Left lobe of liver (tissue), 2 donors: Measurements from ENCODE around the gene ARNT2. TPM values are rescaled to one million over a fixed set of nuclear protein-coding genes. Genes with fewer than 3 reads are reported as not detected.

ENCODE experiments used
- ATAC-seq: fragments of 200-7000 bp; cut with Tn5 transposase; one replicate; pipeline ENCODE4 v1.9.1; 2020; ENCODE audit warnings: mild to moderate bottlenecking, moderate library complexity
- DNase-seq: peaks from one replicate; pipeline ENCODE4 v3.0.0-alpha.2; 2020; ENCODE audit warnings: low spot score
- total RNA-seq: library from RNA; stranded (reverse); gene quantifications from one replicate; pipeline ENCODE4 v1.2.1, GENCODE V29; 2021
- donor health status: DM: no; HTN: no; CAD: no; lungs with moderate emphysema.
- donor health status: DM: no; HTN: yes; CAD: no.

Gene ARNT2
- total RNA-seq, 1 donor from 2014 or later: 0.45 TPM

DNA sequence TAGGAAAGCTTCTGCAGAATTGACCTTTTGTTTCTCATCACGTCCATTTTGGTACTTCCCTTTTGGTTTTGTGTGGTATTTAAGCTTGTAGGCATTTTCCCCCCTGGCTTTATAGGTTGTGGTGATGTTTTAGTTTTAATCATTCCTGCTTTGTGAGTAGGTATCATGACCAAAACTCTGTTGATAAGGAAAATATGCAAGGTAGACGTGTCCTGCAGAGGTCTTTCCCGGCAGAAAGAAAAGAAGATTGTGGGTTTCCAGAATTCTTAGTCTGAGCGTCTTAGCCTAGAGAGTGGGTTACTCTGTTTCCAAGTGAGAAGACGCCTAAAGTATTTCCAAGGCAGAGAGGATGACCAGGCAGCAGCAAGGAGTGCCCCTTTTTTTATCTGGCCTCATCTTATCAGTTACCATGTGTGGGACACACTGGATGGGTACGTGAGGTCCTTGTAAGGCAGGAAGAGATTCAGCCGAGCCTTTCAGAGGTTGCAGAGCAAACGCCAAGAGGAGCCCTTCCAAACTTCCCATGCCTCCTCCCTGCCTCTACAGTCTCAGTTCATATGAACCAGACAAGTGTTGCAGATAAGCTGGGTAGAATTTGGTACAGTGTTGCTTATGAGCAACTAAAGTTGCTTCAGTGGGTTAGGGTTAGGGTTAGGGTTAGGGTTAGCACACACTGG, 58.8 kb downstream of the ARNT2 start:
- ATAC-seq: no peak
- no peak for DNase-seq

DNA sequence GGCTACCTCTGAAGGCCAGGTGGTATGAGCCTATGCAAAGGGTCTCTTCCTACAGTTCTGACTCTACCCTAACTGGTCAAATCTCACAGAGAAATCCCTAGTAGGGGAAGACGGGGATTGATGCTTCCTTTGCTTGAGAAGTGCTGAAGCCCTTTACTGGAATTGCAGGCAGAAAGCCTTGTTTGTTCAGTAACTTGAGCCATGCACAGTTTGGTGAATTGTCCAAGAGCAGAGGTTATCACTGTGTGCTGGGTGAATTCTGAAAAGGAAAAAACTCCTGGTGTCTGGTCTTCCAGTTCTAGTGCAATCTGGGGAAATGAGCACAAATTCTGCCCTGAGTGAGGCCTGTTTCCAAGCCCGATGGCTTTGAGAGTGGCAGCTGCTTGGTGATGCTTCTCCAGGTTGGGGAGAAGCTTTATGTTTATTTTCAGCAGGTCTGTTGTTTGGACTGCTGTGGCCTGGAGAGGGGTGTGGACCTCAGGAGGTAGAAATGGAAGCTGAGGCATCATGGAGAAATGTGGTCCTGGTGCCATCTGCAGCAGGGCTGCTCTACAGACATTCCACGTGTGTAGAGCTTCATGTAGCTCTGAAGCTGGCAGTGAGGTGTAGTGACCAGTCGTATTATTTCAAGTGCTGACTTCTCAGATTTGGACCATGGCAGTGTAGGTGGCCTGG, 60.9 kb downstream of the ARNT2 start:
- no peak for DNase-seq

GRCh38 chr15:80465626-80466005, 61.4 kb downstream of the ARNT2 start:
- DNase-seq (no peak), ATAC-seq (no peak)

More for the DNA sequence above, 60.9 kb downstream of the ARNT2 start:
- ATAC-seq: no peak

GRCh38 chr15:80466543-80466942, 62.4 kb downstream of the ARNT2 start:
- DNase-seq (no peak), ATAC-seq (no peak)

DNA sequence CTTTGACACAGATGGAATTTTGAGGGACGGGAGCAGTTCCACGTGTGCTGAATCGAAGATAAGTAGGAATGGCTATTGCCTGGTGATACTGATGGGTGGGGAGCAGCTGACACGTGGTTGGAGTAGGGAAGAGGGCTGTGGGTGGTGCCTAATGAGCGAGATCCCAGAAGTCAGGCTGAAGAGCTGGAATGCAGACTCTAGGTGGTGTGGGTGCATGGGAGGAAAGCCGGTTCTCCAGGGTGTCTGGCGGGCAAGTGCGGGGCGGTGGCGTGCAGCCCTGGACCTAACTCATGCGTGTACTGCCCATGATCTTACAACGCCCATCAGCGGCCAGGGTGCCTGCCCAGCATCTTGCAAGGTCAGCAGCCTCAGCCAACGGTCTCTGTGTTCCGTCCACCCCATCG, 63.1 kb downstream of the ARNT2 start:
- no peak for DNase-seq
- no peak for ATAC-seq

- no peak for ATAC-seq
Observed at GRCh38 chr15:80468796-80469195, 64.6 kb downstream of the ARNT2 start.

GRCh38 chr15:80471881-80472280, 67.7 kb downstream of the ARNT2 start:
- ATAC-seq (no peak), DNase-seq (no peak)

More at GRCh38 chr15:80468796-80469195, 64.6 kb downstream of the ARNT2 start:
- no peak for DNase-seq

DNA sequence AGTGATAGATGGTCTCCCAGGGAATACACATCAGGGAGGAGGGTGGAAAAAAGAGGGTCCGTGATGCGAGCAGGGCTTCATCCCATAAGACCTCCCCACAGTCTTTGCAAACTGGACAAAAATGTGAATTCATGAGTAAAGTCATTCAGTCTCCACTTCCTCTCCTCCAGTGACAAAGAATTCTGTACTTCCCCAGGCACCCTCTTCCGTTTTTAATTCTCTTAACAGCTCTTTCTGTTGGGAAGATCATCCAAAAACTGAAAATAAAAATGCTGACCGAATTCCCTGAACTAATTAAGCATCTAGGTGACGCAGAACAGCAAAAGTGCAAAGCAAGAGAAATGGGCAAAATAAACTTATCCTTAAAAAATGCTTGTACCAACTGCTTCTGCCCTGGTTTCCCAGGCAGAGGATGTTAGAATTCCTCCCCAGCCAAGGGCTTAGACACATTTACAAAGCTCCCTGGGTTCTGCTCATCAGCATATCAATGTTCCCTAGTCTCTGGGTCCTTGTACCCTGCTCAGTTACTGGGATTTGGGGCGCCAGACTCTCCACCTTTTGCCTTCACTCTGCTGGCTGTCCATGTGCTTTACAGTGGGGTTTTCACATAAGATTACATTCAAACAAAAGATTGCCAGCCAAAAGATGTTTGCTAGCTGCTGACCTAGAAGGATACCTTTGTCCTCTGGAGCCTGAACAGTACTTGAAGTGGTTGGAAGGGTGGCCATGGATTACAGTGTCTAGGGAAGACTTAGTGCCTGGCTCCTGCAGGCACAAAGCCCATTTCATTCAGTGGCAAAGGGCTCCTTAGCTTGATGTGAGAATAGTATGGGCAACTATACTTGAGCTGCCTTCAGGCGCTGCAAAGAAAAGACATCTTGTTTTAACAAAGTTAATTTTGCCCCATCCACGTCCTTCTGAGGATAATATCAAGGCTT, 69.4 kb downstream of the ARNT2 start:
- ATAC-seq: no peak
- DNase-seq: no peak

DNA sequence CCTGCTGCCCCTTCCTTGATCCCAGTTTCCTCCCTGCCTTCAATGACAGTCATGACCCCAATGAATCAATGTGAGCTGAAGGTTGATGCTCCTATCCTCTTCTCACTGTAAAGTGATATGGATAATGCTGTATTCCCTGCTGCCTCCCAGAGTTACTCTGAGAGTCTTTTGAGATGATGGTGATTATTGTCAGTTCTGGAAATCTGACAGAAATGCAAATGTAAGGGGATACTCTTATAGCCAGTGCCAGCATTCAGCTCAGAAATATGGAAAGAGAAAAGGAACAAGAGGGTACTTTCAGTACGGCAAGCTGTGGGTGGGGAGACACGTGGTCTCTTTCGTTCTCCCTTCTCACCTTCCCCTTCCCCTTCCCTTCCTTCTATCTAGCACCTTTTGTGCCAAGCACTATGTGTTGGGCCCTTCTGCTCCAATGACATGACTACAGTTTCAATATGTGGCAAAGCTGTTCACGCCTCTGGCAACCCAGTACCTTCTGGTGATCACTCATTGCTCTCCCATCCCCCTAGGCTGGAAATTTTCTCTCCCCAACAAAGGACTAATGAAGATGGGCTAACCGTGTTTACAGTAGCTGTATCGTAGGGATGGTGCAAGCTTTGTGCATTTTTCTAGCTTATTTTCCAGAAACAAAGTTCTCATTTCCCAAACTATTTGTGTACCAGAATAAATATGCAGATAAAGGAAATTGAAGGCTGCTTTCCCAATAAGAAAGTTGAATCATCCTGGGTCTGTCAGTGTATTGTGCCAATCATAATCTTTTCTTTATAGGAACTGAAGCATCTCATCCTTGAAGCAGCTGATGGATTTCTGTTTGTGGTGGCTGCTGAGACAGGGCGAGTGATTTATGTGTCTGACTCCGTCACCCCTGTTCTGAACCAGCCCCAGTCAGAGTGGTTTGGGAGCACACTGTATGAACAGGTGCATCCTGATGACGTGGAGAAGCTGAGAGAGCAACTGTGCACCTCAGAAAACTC, 70.3 kb downstream of the ARNT2 start:
- DNase-seq (no peak), ATAC-seq (no peak)

DNA sequence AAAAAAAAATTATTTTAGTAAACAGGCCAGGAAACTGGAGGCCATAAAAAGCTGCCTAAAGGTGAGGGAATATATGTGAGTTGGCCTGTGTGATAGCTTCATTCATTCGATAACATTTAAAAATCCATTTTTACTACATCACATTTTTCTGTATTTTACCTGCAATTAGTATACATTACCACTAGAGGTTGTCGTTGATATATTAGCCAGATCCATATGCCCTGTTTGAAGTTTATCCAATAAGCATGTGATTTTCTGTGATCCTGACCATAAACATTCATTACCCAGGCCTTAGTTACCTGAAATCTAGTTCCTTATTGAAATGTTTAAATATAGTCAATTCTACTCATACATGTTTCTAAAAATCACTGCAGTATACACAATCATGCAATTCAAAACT, 71.4 kb downstream of the ARNT2 start:
- ATAC-seq: no peak
- no peak for DNase-seq

GRCh38 chr15:80476036-80476435, 71.9 kb downstream of the ARNT2 start:
- DNase-seq: no peak

GRCh38 chr15:80478075-80478474, 73.9 kb downstream of the ARNT2 start:
- no peak for DNase-seq
- no peak for ATAC-seq

More at GRCh38 chr15:80476036-80476435, 71.9 kb downstream of the ARNT2 start:
- no peak for ATAC-seq

GRCh38 chr15:80479191-80479590, 75.0 kb downstream of the ARNT2 start:
- DNase-seq (no peak), ATAC-seq (no peak)

- DNase-seq (no peak), ATAC-seq (peak; percentile 31)
Observed at GRCh38 chr15:80480171-80480811, 76.1 kb downstream of the ARNT2 start.

DNA sequence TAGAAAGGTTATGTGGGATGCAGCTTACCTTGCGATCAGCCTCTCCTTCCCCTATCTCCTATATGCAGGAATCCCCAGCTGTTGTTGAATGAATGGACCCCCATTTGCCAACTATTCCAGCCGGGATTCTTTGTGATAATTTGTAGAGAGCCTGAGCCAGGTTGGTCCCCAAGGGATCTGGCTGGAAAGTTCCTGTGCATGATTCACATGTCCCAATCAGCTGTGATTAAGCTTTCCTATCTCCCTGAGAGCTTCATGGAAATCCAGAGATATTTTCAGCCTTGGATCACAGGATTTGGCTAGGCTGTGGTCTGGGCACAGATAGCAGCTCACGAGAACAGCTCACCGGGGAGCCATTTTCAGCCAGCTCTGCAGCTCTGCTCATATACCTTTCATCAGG, 76.7 kb downstream of the ARNT2 start:
- DNase-seq (no peak), ATAC-seq (no peak)

DNA sequence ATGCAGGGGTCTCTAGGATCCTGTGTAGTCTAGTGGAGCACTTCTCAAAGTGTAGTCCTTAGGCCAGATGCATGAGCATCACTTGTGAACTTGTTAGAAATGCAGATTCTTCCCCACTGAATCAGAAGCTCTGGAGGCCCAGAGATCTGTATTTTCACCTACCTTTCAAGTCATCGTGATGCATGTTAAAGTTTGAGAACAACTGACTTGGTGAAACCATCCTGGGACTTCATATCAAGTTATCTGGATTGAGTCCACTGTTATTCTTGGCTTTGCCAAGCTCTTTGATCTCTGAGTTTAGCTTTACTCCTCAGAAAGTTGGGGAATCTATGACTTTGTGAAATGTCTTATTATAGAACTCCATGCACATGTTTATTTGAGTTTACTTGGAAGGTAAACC, 78.5 kb downstream of the ARNT2 start:
- ATAC-seq (no peak), DNase-seq (no peak)

DNA sequence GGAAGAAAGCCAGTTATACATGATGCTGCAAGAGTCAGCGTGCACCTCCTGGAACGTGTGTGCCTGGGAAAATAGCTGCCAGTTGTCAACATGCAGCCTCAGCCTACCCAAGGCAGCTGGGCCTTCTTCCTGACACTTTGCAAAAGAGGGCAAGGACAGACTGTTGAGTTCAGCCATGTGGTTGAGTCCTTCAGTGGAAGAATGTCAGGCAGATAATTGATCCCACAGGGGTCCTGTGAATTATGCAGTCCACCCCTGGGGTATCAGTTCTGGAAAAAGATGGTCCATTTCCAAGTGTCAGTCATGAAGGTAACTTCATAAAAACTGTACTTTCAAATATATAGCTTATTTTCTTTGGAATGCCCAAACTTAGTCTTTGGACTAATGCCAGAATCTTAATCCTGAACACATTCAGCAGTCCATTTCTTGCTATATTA, 79.6 kb downstream of the ARNT2 start:
- ATAC-seq (no peak), DNase-seq (no peak)

- ATAC-seq: no peak
- DNase-seq: no peak
Observed at GRCh38 chr15:80484333-80484864, 80.2 kb downstream of the ARNT2 start.

DNA sequence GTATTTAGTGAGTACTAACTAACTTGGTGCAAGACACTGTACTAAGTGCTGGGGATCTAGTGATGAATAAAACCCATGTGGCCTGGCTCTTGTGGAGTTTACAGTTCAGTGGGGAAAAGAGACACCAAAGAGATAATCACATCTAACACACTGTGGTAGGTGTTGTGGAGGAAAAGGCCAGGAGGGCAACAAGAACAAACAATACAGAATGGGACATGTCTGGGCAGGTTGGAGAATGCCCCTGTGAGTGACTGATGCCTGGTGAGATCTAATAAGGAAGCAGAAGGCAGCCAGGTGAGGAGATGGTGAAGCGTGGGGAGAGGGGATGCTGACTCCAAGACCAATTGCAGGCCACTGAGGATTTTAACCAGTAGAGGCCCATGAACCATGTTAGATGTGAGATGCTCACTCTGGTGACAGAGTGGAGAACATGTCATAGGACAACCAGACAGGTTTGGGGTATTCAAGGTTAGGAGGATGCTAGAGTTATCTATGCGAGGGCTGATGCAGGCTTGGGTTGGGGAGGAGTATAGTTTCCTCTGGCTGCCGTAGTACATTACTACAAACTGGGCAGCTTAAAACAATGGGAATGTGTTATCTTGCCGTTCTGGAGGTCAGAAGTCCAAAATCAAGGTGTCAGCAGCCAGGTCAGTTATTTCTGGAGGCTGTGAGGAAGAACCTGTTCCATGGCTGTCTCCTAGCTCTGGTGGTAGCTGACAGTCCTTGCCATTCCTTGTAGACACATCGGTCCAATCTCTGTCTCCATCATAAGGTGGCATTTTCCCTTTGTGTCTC, 81.4 kb downstream of the ARNT2 start:
- no peak for DNase-seq
- no peak for ATAC-seq
